IMR-90 (cell line): ENCODE data around the gene BSPRY. TPM values are rescaled to one million over a fixed set of nuclear protein-coding genes. Genes with fewer than 3 reads are reported as not detected.

ENCODE experiments used
- ATAC-seq: fragments of 200-7000 bp; cut with Tn5 transposase; 2 replicates; pipeline ENCODE4 v1.9.1; 2020; ENCODE audit warnings: low read depth, mild to moderate bottlenecking, moderate library complexity
- BruUV-seq: library from RNA; stranded (reverse); fragments of 400-500 nt; replicated peaks from 2 replicates; lab custom pipeline; 2021; lab: Mats Ljungman, UMichigan
- CTCF ChIA-PET: fragments of 300-600 bp; formaldehyde crosslinking; extraction: SDS; loops from one replicate; lab custom pipeline; 2021; ENCODE audit warnings: antibody characterized with exemption; lab: Yijun Ruan, JAX
- POLR2A ChIA-PET: fragments of 300-600 bp; sonication (Branson Sonifier 250); formaldehyde crosslinking; loops from one replicate; lab custom pipeline; 2022; ENCODE audit warnings: antibody characterized with exemption; ENCODE audit not compliant: unreplicated experiment; lab: Charles Lee
- DNase-seq: peaks from one replicate; pipeline ENCODE4 v3.0.0; 2013
- H2AFZ ChIP-seq: replicated peaks from 2 replicates; pipeline ENCODE3; 2013; ENCODE audit warnings: low read length, mild to moderate bottlenecking; ENCODE audit not compliant: poor library complexity
- H2AK5ac ChIP-seq: 2 replicates; pipeline ENCODE4 v1.6.1; 2013; ENCODE audit warnings: low read depth, low read length, inconsistent platforms
- H2AK9ac ChIP-seq: replicated peaks from 2 replicates; pipeline ENCODE3; 2013; ENCODE audit warnings: mild to moderate bottlenecking, low read depth, low read length, moderate library complexity; ENCODE audit not compliant: poor library complexity
- H2BK120ac ChIP-seq: 2 replicates; pipeline ENCODE4 v1.6.1; 2013; ENCODE audit warnings: low read depth, low read length, inconsistent platforms
- H2BK15ac ChIP-seq: 3 replicates; pipeline ENCODE4 v1.6.1; 2013; ENCODE audit warnings: low read depth, low read length, inconsistent platforms
- H2BK20ac ChIP-seq: 2 replicates; pipeline ENCODE4 v1.6.1; 2013; ENCODE audit warnings: low read depth, mild to moderate bottlenecking, inconsistent platforms, low read length, moderate library complexity
- H2BK5ac ChIP-seq: 2 replicates; pipeline ENCODE4 v1.6.1; 2013; ENCODE audit warnings: mild to moderate bottlenecking, low read depth, low read length, inconsistent platforms; ENCODE audit not compliant: poor library complexity, severe bottlenecking
- H3K14ac ChIP-seq: replicated peaks from 2 replicates; pipeline ENCODE4 v1.6.1; 2013; ENCODE audit warnings: low read depth, low read length, inconsistent platforms
- H3K18ac ChIP-seq: 2 replicates; pipeline ENCODE4 v1.6.1; 2013; ENCODE audit warnings: low read depth, low read length, control low read depth
- H3K23ac ChIP-seq: 2 replicates; pipeline ENCODE4 v1.6.1; 2013; ENCODE audit warnings: low read depth, low read length, inconsistent platforms
- H3K27ac ChIP-seq: 2 replicates; pipeline ENCODE4 v1.5.1; 2013; ENCODE audit warnings: mild to moderate bottlenecking, control low read depth, low read length; ENCODE audit not compliant: insufficient read depth
- H3K27me3 ChIP-seq: 2 replicates; pipeline ENCODE4 v1.6.1; 2013; ENCODE audit warnings: low read length; ENCODE audit not compliant: control insufficient read depth, insufficient read depth
- H3K36me3 ChIP-seq: 2 replicates; pipeline ENCODE4 v1.6.1; 2013; ENCODE audit warnings: low read length, mixed read lengths; ENCODE audit not compliant: control insufficient read depth, insufficient read depth
- H3K4ac ChIP-seq: 2 replicates; pipeline ENCODE4 v1.6.1; 2013; ENCODE audit warnings: low read depth, low read length, inconsistent platforms
- H3K4me1 ChIP-seq: 2 replicates; pipeline ENCODE4 v1.6.1; 2013; ENCODE audit warnings: low read length, mixed read lengths; ENCODE audit not compliant: control insufficient read depth, insufficient read depth
- H3K4me2 ChIP-seq: 2 replicates; pipeline ENCODE4 v1.6.1; 2013; ENCODE audit warnings: low read depth, mild to moderate bottlenecking, control low read depth, low read length, moderate library complexity
- H3K4me3 ChIP-seq: 2 replicates; pipeline ENCODE4 v1.5.1; 2013; ENCODE audit warnings: low read depth, mild to moderate bottlenecking, control low read depth, low read length, moderate library complexity; ENCODE audit not compliant: insufficient read depth
- H3K56ac ChIP-seq: 2 replicates; pipeline ENCODE4 v1.6.1; 2013; ENCODE audit warnings: low read length, inconsistent platforms; ENCODE audit not compliant: insufficient read depth; ENCODE audit errors: extremely low read depth
- H3K79me1 ChIP-seq, 2 experiments: 2 replicates each; pipeline ENCODE4 v1.6.1; 2013; ENCODE audit warnings: low read length in 2 of 2, inconsistent platforms in 1 of 2, low read depth in 1 of 2
- H3K9ac ChIP-seq: 2 replicates; pipeline ENCODE4 v1.6.1; 2013; ENCODE audit warnings: low read depth, low read length, control low read depth
- H3K9me1 ChIP-seq: 2 replicates; pipeline ENCODE4 v1.6.1; 2013; ENCODE audit warnings: low read length, inconsistent platforms; ENCODE audit not compliant: insufficient read depth
- H3K9me3 ChIP-seq: 2 replicates; pipeline ENCODE4 v1.6.1; 2013; ENCODE audit warnings: low read length; ENCODE audit not compliant: control insufficient read depth, insufficient read depth
- H4K20me1 ChIP-seq: 2 replicates; pipeline ENCODE4 v1.6.1; 2013; ENCODE audit warnings: low read length, inconsistent platforms; ENCODE audit not compliant: insufficient read depth
- H4K5ac ChIP-seq: 2 replicates; pipeline ENCODE4 v1.6.1; 2013; ENCODE audit warnings: mild to moderate bottlenecking, low read depth, low read length, control low read depth
- H4K8ac ChIP-seq, 2 experiments: 2 replicates each; pipeline ENCODE4 v1.6.1; 2013; ENCODE audit warnings: low read depth in 2 of 2, low read length in 2 of 2, control low read depth in 1 of 2, inconsistent platforms in 1 of 2
- H4K91ac ChIP-seq: 2 replicates; pipeline ENCODE4 v1.6.1; 2013; ENCODE audit warnings: low read depth, low read length, inconsistent platforms; ENCODE audit not compliant: insufficient read depth
- CHD1 ChIP-seq: IDR thresholded peaks from 2 replicates; pipeline ENCODE4 v1.6.1; 2012; ENCODE audit warnings: low read depth, low read length, improper control_type of control experiment
- FOS ChIP-seq: fragments of 150-350 bp; IDR thresholded peaks from 2 replicates; pipeline ENCODE4 v1.6.1; 2016; ENCODE audit warnings: low read depth, low read length
- NFE2L2 ChIP-seq: fragments of 150-350 bp; IDR thresholded peaks from 2 replicates; pipeline ENCODE4 v1.6.1; 2016; ENCODE audit warnings: low read depth, mild to moderate bottlenecking, low read length
- SMC3 ChIP-seq: fragments of 150-350 bp; IDR thresholded peaks from 2 replicates; pipeline ENCODE4 v1.6.1; 2016; ENCODE audit warnings: low read depth, mild to moderate bottlenecking, antibody characterized with exemption, low read length, moderate library complexity
- WGBS, 2 experiments: methylation state at CpG; one replicate each; pipeline versions ENCODE4 v1.1.5 to v1.1.7; 2013; ENCODE audit warnings: missing lambda C conversion rate in 2 of 2; ENCODE audit not compliant: insufficient read length in 1 of 2; ENCODE audit errors: extremely low coverage in 2 of 2; 5-methylcytosine and 5-hydroxymethylcytosine counted together
- dilution Hi-C: fragments of 300-500 bp; cut with HindIII; formaldehyde crosslinking; loops from one replicate; pipeline ENCODE4 v1.14.3; 2018; ENCODE audit warnings: low sequenced_read_pairs; ENCODE audit not compliant: unreplicated experiment
- in situ Hi-C: fragments of 300-500 bp; cut with MboI; formaldehyde crosslinking; loops from 3 replicates; pipeline ENCODE4 v1.14.3; 2019; ENCODE audit warnings: low sequenced_read_pairs, inconsistent platforms, mixed read lengths
- intact Hi-C: fragments of 100-400 bp; cut with micrococcal nuclease; formaldehyde crosslinking; loops from 2 replicates; pipeline ENCODE4 v1.10.0; 2022
- polyA plus RNA-seq, 3 experiments: library from polyadenylated mRNA; depleted of rRNA; stranded (reverse); fragments of >200 nt; gene quantifications; 2 replicates each; pipeline ENCODE4 v1.2.3, GENCODE V29; 2012; ENCODE audit warnings: low replicate concordance in 1 of 3
- total RNA-seq: library from RNA; depleted of rRNA; stranded (reverse); fragments of >200 nt; gene quantifications from 2 replicates; pipeline ENCODE4 v1.2.3, GENCODE V29; 2012

BSPRY gene
- total and polyA plus RNA-seq, 2 of the 4 experiments (the other 2 are of a cell fraction), result not detected

DNA sequence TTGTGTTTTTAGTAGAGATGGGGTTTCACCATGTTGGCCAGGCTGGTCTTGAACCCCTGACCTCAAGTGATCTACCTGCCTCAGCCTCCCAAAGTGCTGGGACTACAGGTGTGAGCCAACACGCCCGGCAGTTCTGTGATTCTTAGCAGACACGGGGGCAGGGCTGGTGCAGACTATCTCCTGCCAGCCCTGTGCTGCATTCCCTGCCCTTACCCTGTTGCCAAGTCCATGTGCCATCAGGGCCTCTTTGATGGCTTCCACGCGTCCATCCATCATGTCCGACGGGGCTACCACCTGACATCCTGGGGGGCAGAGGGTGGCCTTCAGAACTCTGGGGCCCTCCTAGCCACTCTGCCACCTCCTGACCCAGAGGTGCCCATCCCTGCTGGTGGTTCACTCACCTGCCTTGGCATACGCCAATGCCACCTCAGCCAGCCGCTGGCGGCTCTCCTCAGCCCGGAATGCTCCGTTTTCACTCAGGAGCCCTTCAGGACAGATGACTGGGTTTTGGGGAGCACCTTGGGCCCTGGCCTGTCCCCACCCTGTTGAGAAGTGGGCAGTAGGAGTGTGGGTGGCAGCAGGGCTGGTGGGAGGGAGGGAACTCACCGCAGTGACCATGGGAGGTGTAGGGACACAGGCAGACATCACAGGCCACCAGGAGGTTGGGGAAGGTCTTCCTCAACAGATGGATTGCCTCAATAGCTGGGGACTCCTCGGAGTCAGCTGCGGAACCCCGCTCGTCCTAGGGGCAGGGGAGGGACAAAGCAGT, 41.0 kb downstream of the BSPRY start:
- no peak for TF ChIP-seq CHD1
- no peak for TF ChIP-seq FOS
- TF ChIP-seq SMC3, result no peak
- TF ChIP-seq NFE2L2, result no peak
- Histone ChIP-seq H3K27ac (no peak overlapping the region), H3K23ac (no peak overlapping the region), H2BK15ac (no peak overlapping the region), H3K36me3 (peaks cover 49% of the 10 kb centered on the region), H2AFZ (no peak overlapping the region), H3K79me1 (peaks cover 3% of the 10 kb centered on the region in 2 experiments; a peak in 2 of 4 replicates), H2BK120ac (no peak overlapping the region), H3K9me3 (no peaks in the 10 kb centered on the region), H4K5ac (no peak overlapping the region), H2BK20ac (no peak overlapping the region), H4K91ac (no peak overlapping the region), H3K4me2 (no peak overlapping the region), H3K9me1 (peaks cover 3% of the 10 kb centered on the region; the same call in 1 of the 2 replicates), H3K14ac (no peak overlapping the region), H2BK5ac (no peak overlapping the region), H3K56ac (no peak overlapping the region), H3K9ac (no peak overlapping the region), H3K27me3 (no peaks in the 10 kb centered on the region), H2AK9ac (no peak overlapping the region), H3K4me1 (no peaks in the 10 kb centered on the region), H2AK5ac (no peak overlapping the region), H3K18ac (no peak overlapping the region), H3K4ac (no peak overlapping the region), H4K8ac (no peak overlapping the region), H4K20me1 (no peaks in the 10 kb centered on the region), H3K4me3 (no peak overlapping the region)
- dilution Hi-C loops (no loop called here), intact Hi-C loops (no loop called here), in situ Hi-C loops (no loop called here)
- ATAC-seq (no peak), DNase-seq (no peak)
- ChIA-PET CTCF (no interaction called here), POLR2A (no interaction called here)
- WGBS, 2 experiments, result 91% methylated on average over 7 of the region's 17 CpGs; no CpG with 5 or more reads in 1 of the 2 experiments
- BruUV-seq, result no TSS peak
